NCI-H748 (cell line): ENCODE data around the gene SH2D6.
A peak's percentile ranks its signal among the peaks of the same experiment; 100 is the strongest.
"Not testable (repeated sequence)": the region's sequence is repeated elsewhere in the genome, so short reads cannot be mapped to it uniquely, and the experiment has no call there.

Experiments
- DNase-seq: peaks from one replicate; lab custom pipeline; 2025; ENCODE audit not compliant: unreplicated experiment; lab: John Stamatoyannopoulos, UW

SH2D6 gene

GRCh38 chr2:85418132-85419008 is at the start of gene SH2D6:
SH2D6 (plus strand) TSS chr2:85418714; CDS start chr2:85429466, 10,752 bp downstream.
- peak; percentile 86 for DNase-seq

- no peak for DNase-seq
Observed at GRCh38 chr2:85368921-85369320, 49.6 kb upstream of the SH2D6 start.

GRCh38 chr2:85369500-85369899 is 49.0 kb upstream of the SH2D6 start:
- no peak for DNase-seq

- no peak for DNase-seq
Observed at GRCh38 chr2:85371045-85371444, 47.5 kb upstream of the SH2D6 start.

GRCh38 chr2:85376291-85377065 is 42.0 kb upstream of the SH2D6 start:
- no peak for DNase-seq

GRCh38 chr2:85377083-85377482 is 41.4 kb upstream of the SH2D6 start:
- no peak for DNase-seq

GRCh38 chr2:85378257-85378656 is 40.3 kb upstream of the SH2D6 start:
- DNase-seq: no peak

- no peak for DNase-seq
Observed at GRCh38 chr2:85380048-85380447, 38.5 kb upstream of the SH2D6 start.

- DNase-seq: not testable (repeated sequence)
Observed at GRCh38 chr2:85383151-85383550, 35.4 kb upstream of the SH2D6 start.

- DNase-seq: no peak
Observed at GRCh38 chr2:85383850-85384249, 34.7 kb upstream of the SH2D6 start.

- no peak for DNase-seq
Observed at GRCh38 chr2:85385746-85386145, 32.8 kb upstream of the SH2D6 start.

GRCh38 chr2:85387754-85388153 is 30.8 kb upstream of the SH2D6 start:
- no peak for DNase-seq

GRCh38 chr2:85388878-85389538 is 29.5 kb upstream of the SH2D6 start:
- no peak for DNase-seq

- peak; percentile 27 for DNase-seq
Observed at GRCh38 chr2:85390941-85391669, 27.4 kb upstream of the SH2D6 start.

- no peak for DNase-seq
Observed at GRCh38 chr2:85393836-85394235, 24.7 kb upstream of the SH2D6 start.

GRCh38 chr2:85394261-85394681 is 24.2 kb upstream of the SH2D6 start:
- peak; percentile 80 for DNase-seq

- DNase-seq: no peak
Observed at GRCh38 chr2:85394976-85395375, 23.5 kb upstream of the SH2D6 start.

- no peak for DNase-seq
Observed at GRCh38 chr2:85395912-85396475, 22.5 kb upstream of the SH2D6 start.

GRCh38 chr2:85396531-85397470 is 21.7 kb upstream of the SH2D6 start:
- no peak for DNase-seq
